ENCODE data around the gene KIF21A.

The KIF21A gene

GRCh38 chr12:39329018-39329417 lies 113.9 kb downstream of the KIF21A start:
- TF ChIP-seq CEBPB (IDR thresholded peaks at IDR 0.05) (no peak), FOXM1 (IDR thresholded peaks at IDR 0.05; ENCODE audit: borderline replicate concordance, low read depth) (no peak), CREB1 (IDR thresholded peaks at IDR 0.05; ENCODE audit: low read depth) (no peak), TEAD4 (IDR thresholded peaks at IDR 0.05) (no peak), YY1 (IDR thresholded peaks at IDR 0.05; ENCODE audit: low read depth) (no peak), EP300 (IDR thresholded peaks at IDR 0.05; ENCODE audit: borderline replicate concordance) (no peak), REST (IDR thresholded peaks at IDR 0.05; ENCODE audit: low read depth) (no peak), USF1 (IDR thresholded peaks at IDR 0.05) (no peak), EGR1 (IDR thresholded peaks at IDR 0.05) (no peak), RAD21 (IDR thresholded peaks at IDR 0.05; ENCODE audit: low read depth) (no peak), TAF1 (IDR thresholded peaks at IDR 0.05; ENCODE audit: low read depth) (no peak), TCF12 (IDR thresholded peaks at IDR 0.05; ENCODE audit: low read depth) (no peak), MAX (IDR thresholded peaks at IDR 0.05) (no peak), ZBTB7A (IDR thresholded peaks at IDR 0.05; ENCODE audit: low read depth) (no peak), NFIC (IDR thresholded peaks at IDR 0.05) (no peak)

GRCh38 chr12:39327965-39328364 lies 115.0 kb downstream of the KIF21A start:
- TF ChIP-seq USF1 (IDR thresholded peaks at IDR 0.05) (no peak), FOXM1 (IDR thresholded peaks at IDR 0.05; ENCODE audit: borderline replicate concordance, low read depth) (no peak), ZBTB7A (IDR thresholded peaks at IDR 0.05; ENCODE audit: low read depth) (no peak), RAD21 (IDR thresholded peaks at IDR 0.05; ENCODE audit: low read depth) (no peak), REST (IDR thresholded peaks at IDR 0.05; ENCODE audit: low read depth) (no peak), TEAD4 (IDR thresholded peaks at IDR 0.05) (no peak), EGR1 (IDR thresholded peaks at IDR 0.05) (no peak), MAX (IDR thresholded peaks at IDR 0.05) (no peak), TAF1 (IDR thresholded peaks at IDR 0.05; ENCODE audit: low read depth) (no peak), CREB1 (IDR thresholded peaks at IDR 0.05; ENCODE audit: low read depth) (no peak)

- TF ChIP-seq EP300 (IDR thresholded peaks at IDR 0.05; ENCODE audit: borderline replicate concordance) (no peak), MAX (IDR thresholded peaks at IDR 0.05) (no peak)
These were observed 115.4 kb downstream of the KIF21A start for GRCh38 chr12:39327510-39327909.

- TF ChIP-seq FOXM1 (IDR thresholded peaks at IDR 0.05; ENCODE audit: borderline replicate concordance, low read depth) = no peak
- no peak for TF ChIP-seq RAD21 (IDR thresholded peaks at IDR 0.05; ENCODE audit: low read depth)
- TF ChIP-seq CREB1 (IDR thresholded peaks at IDR 0.05; ENCODE audit: low read depth) = no peak
- no peak for TF ChIP-seq TAF1 (IDR thresholded peaks at IDR 0.05; ENCODE audit: low read depth)
- TF ChIP-seq NFIC (IDR thresholded peaks at IDR 0.05) = no peak
- no peak for TF ChIP-seq REST (IDR thresholded peaks at IDR 0.05; ENCODE audit: low read depth)
- TF ChIP-seq CEBPB (IDR thresholded peaks at IDR 0.05) = no peak
- no peak for TF ChIP-seq USF1 (IDR thresholded peaks at IDR 0.05)
- TF ChIP-seq MAX (IDR thresholded peaks at IDR 0.05) = no peak
- no peak for TF ChIP-seq EP300 (IDR thresholded peaks at IDR 0.05; ENCODE audit: borderline replicate concordance)
- no peak for TF ChIP-seq TCF12 (IDR thresholded peaks at IDR 0.05; ENCODE audit: low read depth)
- TF ChIP-seq EGR1 (IDR thresholded peaks at IDR 0.05) = no peak
- no peak for TF ChIP-seq YY1 (IDR thresholded peaks at IDR 0.05; ENCODE audit: low read depth)
- TF ChIP-seq TEAD4 (IDR thresholded peaks at IDR 0.05) = no peak
- TF ChIP-seq ZBTB7A (IDR thresholded peaks at IDR 0.05; ENCODE audit: low read depth) = no peak
These were observed 123.7 kb downstream of the KIF21A start for GRCh38 chr12:39319180-39319579.

Data from Ishikawa (cell line).